Measurements from ENCODE around the gene PANX1. TPM values are rescaled to one million over a fixed set of nuclear protein-coding genes. Genes with fewer than 3 reads are reported as not detected.
"Not testable (repeated sequence)": the region's sequence is repeated elsewhere in the genome, so short reads cannot be mapped to it uniquely, and the experiment has no call there.

The PANX1 gene
- total RNA-seq, 1 experiment from 2014 or later: 21.9 TPM

DNA sequence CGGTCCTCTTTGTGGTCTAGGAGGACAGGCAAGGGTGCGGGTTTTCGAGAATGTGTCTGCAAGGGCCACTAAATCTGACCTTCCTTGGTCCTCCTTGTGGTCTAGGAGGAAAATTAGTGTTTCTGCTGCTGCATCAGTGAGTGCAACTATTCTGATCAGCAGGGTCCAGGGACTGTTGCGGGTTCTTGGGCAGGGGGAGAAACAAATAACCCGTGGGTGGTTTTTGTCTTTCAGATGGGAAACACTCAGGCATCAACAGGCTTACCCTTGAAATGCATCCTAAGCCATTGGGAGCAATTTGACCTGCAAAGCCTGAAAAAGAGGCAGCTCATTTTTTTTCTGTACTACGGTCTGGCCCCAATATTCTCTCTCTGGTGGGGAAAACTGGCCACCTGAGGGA, 9.0 kb upstream of the PANX1 start:
- H3K27ac ChIP-seq (ENCODE audit: low read depth, low read length); H3K36me3 ChIP-seq (ENCODE audit: control insufficient read depth in 1 of 2, insufficient read depth in 2 of 2, low read length in 2 of 2); H4K20me1 ChIP-seq (ENCODE audit: insufficient read depth); CTCF ChIA-PET; H3K4me2 ChIP-seq (ENCODE audit: low read length); POLR2A ChIA-PET; H3K27me3 ChIP-seq (ENCODE audit: insufficient read depth, low read length); H3K9ac ChIP-seq (ENCODE audit: low read length); DNase-seq (ENCODE audit: low read depth, low spot score); H3K79me2 ChIP-seq (ENCODE audit: insufficient read depth, low read length); BruUV-seq (replicated peaks); ATAC-seq; RAD21 ChIA-PET (ENCODE audit: low non-redundant PET in 1 of 2, low total read pairs in 2 of 2, uncharacterized antibody in 2 of 2, unreplicated experiment in 2 of 2); intact Hi-C loops (cut with micrococcal nuclease); H3K4me3 ChIP-seq (replicated peaks in 1 of 2; ENCODE audit: low read depth in 1 of 2, low read length in 2 of 2); H3K4me1 ChIP-seq (ENCODE audit: control insufficient read depth in 1 of 2, insufficient read depth in 2 of 2, low read length in 2 of 2); H3K9me3 ChIP-seq (ENCODE audit: control insufficient read depth in 1 of 2, insufficient read depth in 1 of 2, low read depth in 1 of 2, low read length in 2 of 2); H2AFZ ChIP-seq (ENCODE audit: low read depth, low read length, poor library complexity, severe bottlenecking); H3K9me2 ChIP-seq (ENCODE audit: insufficient read depth): not testable (repeated sequence)

DNA sequence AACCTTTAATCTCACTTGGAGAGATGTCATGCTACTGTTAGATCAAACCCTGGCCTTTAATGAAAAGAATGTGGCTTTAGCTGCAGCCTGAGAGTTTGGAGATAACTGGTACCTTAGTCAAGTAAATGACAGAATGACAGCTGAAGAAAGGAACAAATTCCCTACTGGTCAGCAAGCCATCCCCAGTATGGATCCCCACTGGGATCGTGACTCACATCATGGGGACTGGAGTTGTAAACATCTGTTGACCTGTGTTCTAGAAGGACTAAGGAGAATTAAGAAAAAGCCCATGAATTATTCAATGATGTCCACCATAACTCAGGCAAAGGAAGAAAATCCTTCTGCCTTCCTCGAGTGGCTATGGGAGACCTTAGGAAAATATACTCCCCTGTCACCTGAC, 8.1 kb upstream of the PANX1 start:
- H2AFZ ChIP-seq (ENCODE audit: low read depth, low read length, poor library complexity, severe bottlenecking); CTCF ChIA-PET; H3K9ac ChIP-seq (ENCODE audit: low read length); POLR2A ChIA-PET; ATAC-seq; H3K9me2 ChIP-seq (ENCODE audit: insufficient read depth); H3K4me2 ChIP-seq (ENCODE audit: low read length); intact Hi-C loops (cut with micrococcal nuclease); H4K20me1 ChIP-seq (ENCODE audit: insufficient read depth); H3K4me1 ChIP-seq (ENCODE audit: control insufficient read depth in 1 of 2, insufficient read depth in 2 of 2, low read length in 2 of 2); RAD21 ChIA-PET (ENCODE audit: low non-redundant PET in 1 of 2, low total read pairs in 2 of 2, uncharacterized antibody in 2 of 2, unreplicated experiment in 2 of 2); H3K79me2 ChIP-seq (ENCODE audit: insufficient read depth, low read length); H3K4me3 ChIP-seq (replicated peaks in 1 of 2; ENCODE audit: low read depth in 1 of 2, low read length in 2 of 2); H3K9me3 ChIP-seq (ENCODE audit: control insufficient read depth in 1 of 2, insufficient read depth in 1 of 2, low read depth in 1 of 2, low read length in 2 of 2); H3K27ac ChIP-seq (ENCODE audit: low read depth, low read length); H3K36me3 ChIP-seq (ENCODE audit: control insufficient read depth in 1 of 2, insufficient read depth in 2 of 2, low read length in 2 of 2); DNase-seq (ENCODE audit: low read depth, low spot score); H3K27me3 ChIP-seq (ENCODE audit: insufficient read depth, low read length); BruUV-seq (replicated peaks): not testable (repeated sequence)

DNA sequence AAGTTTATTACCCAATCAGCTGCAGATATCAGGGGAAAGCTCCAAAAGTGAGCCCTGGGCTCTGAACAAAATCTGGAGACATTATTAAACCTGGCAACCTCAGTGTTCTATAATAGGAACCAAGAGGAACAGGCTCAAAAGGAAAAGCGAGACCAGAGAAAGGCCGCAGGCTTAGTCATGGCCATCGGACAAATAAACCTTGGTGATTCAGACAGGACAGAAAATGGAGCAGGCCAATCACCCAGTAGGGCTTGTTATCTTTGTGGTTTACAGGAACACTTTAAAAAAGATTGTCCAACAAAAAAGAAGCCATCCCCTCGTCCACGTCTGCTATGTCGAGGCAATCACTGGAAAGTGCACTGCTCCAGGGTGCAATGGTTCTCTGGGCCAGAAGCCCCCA, 7.7 kb upstream of the PANX1 start:
- Histone ChIP-seq H3K27ac (ENCODE audit: low read depth, low read length) (no peak overlapping the region), H2AFZ (ENCODE audit: low read depth, low read length, poor library complexity, severe bottlenecking) (no peak overlapping the region), H3K36me3 (ENCODE audit: control insufficient read depth in 1 of 2, insufficient read depth in 2 of 2, low read length in 2 of 2) (no peaks in the 10 kb centered on the region), H3K9me3 (ENCODE audit: control insufficient read depth in 1 of 2, insufficient read depth in 1 of 2, low read depth in 1 of 2, low read length in 2 of 2) (no peaks in the 10 kb centered on the region), H4K20me1 (ENCODE audit: insufficient read depth) (no peaks in the 10 kb centered on the region), H3K4me3 (replicated peaks in 1 of 2; ENCODE audit: low read depth in 1 of 2, low read length in 2 of 2) (no peak overlapping the region), H3K4me1 (ENCODE audit: control insufficient read depth in 1 of 2, insufficient read depth in 2 of 2, low read length in 2 of 2) (no peaks in the 10 kb centered on the region), H3K4me2 (ENCODE audit: low read length) (no peak overlapping the region), H3K9ac (ENCODE audit: low read length) (no peak overlapping the region), H3K79me2 (ENCODE audit: insufficient read depth, low read length) (no peaks in the 10 kb centered on the region), H3K27me3 (ENCODE audit: insufficient read depth, low read length) (no peaks in the 10 kb centered on the region), H3K9me2 (ENCODE audit: insufficient read depth) (no peaks in the 10 kb centered on the region)
- no TSS peak for BruUV-seq (replicated peaks)
- ATAC-seq (no peak), DNase-seq (ENCODE audit: low read depth, low spot score) (no peak)
- POLR2A ChIA-PET: no interaction called here
- intact Hi-C loops (cut with micrococcal nuclease): no loop called here
- CTCF ChIA-PET: no interaction called here
- RAD21 ChIA-PET (ENCODE audit: low non-redundant PET in 1 of 2, low total read pairs in 2 of 2, uncharacterized antibody in 2 of 2, unreplicated experiment in 2 of 2): no interaction called here
- TF ChIP-seq EGR1 (IDR thresholded peaks at IDR 0.05; ENCODE audit: low read depth): no peak
- no peak for TF ChIP-seq SIN3A (IDR thresholded peaks at IDR 0.05; ENCODE audit: low read depth)
- TF ChIP-seq, protein P1, sequence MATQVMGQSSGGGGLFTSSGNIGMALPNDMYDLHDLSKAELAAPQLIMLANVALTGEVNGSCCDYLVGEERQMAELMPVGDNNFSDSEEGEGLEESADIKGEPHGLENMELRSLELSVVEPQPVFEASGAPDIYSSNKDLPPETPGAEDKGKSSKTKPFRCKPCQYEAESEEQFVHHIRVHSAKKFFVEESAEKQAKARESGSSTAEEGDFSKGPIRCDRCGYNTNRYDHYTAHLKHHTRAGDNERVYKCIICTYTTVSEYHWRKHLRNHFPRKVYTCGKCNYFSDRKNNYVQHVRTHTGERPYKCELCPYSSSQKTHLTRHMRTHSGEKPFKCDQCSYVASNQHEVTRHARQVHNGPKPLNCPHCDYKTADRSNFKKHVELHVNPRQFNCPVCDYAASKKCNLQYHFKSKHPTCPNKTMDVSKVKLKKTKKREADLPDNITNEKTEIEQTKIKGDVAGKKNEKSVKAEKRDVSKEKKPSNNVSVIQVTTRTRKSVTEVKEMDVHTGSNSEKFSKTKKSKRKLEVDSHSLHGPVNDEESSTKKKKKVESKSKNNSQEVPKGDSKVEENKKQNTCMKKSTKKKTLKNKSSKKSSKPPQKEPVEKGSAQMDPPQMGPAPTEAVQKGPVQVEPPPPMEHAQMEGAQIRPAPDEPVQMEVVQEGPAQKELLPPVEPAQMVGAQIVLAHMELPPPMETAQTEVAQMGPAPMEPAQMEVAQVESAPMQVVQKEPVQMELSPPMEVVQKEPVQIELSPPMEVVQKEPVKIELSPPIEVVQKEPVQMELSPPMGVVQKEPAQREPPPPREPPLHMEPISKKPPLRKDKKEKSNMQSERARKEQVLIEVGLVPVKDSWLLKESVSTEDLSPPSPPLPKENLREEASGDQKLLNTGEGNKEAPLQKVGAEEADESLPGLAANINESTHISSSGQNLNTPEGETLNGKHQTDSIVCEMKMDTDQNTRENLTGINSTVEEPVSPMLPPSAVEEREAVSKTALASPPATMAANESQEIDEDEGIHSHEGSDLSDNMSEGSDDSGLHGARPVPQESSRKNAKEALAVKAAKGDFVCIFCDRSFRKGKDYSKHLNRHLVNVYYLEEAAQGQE (IDR thresholded peaks at IDR 0.05; ENCODE audit: low read depth): no peak
- TF ChIP-seq CEBPB (IDR thresholded peaks at IDR 0.05; ENCODE audit: low read depth): no peak
- TF ChIP-seq, protein P2, sequence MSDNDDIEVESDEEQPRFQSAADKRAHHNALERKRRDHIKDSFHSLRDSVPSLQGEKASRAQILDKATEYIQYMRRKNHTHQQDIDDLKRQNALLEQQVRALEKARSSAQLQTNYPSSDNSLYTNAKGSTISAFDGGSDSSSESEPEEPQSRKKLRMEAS (IDR thresholded peaks at IDR 0.05): no peak
- TF ChIP-seq, protein P3, sequence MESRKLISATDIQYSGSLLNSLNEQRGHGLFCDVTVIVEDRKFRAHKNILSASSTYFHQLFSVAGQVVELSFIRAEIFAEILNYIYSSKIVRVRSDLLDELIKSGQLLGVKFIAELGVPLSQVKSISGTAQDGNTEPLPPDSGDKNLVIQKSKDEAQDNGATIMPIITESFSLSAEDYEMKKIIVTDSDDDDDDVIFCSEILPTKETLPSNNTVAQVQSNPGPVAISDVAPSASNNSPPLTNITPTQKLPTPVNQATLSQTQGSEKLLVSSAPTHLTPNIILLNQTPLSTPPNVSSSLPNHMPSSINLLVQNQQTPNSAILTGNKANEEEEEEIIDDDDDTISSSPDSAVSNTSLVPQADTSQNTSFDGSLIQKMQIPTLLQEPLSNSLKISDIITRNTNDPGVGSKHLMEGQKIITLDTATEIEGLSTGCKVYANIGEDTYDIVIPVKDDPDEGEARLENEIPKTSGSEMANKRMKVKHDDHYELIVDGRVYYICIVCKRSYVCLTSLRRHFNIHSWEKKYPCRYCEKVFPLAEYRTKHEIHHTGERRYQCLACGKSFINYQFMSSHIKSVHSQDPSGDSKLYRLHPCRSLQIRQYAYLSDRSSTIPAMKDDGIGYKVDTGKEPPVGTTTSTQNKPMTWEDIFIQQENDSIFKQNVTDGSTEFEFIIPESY (IDR thresholded peaks at IDR 0.05; ENCODE audit: extremely low read depth, insufficient replicate concordance, low read length): no peak
- TF ChIP-seq EZH2phosphoT487 (IDR thresholded peaks at IDR 0.05; ENCODE audit: borderline replicate concordance): no peak
- no peak for TF ChIP-seq SP1 (IDR thresholded peaks at IDR 0.05; ENCODE audit: low read depth)

Data from HCT116 (cell line).